Loucy (cell line): ENCODE data around the gene DERA.

Source experiments
- CTCF ChIP-seq: fragments of 200-600 bp; sonication (generic); conservative IDR thresholded peaks from 2 replicates; pipeline ENCODE4 v1.5.1; 2014; ENCODE audit warnings: mild to moderate bottlenecking, antibody characterized with exemption, low read length
- EZH2phosphoT487 ChIP-seq: fragments of 200-600 bp; IDR thresholded peaks from 2 replicates; pipeline ENCODE4 v1.6.1; 2018; ENCODE audit warnings: antibody characterized with exemption, mild to moderate bottlenecking, moderate library complexity, borderline replicate concordance

GRCh38 chr12:15936751-15937150 lies 25.6 kb downstream of the DERA start:
- TF ChIP-seq CTCF (no peak), EZH2phosphoT487 (no peak)
